HFFc6 (cell line): ENCODE data around the gene PCDHGC3. TPM values are rescaled to one million over a fixed set of nuclear protein-coding genes. Genes with fewer than 3 reads are reported as not detected.

Experiments used
- DNase-seq: peaks from one replicate; pipeline ENCODE4 v3.0.0-alpha.2; 2018
- H3K27ac Mint-ChIP-seq: 2 replicates; pipeline ENCODE4 v1.8.0; 2020; ENCODE audit warnings: mild to moderate bottlenecking, mixed read lengths
- H3K27me3 Mint-ChIP-seq: 2 replicates; pipeline ENCODE4 v1.8.0; 2021; ENCODE audit warnings: mild to moderate bottlenecking, moderate library complexity, mixed read lengths; ENCODE audit not compliant: insufficient read depth
- H3K36me3 Mint-ChIP-seq: 2 replicates; pipeline ENCODE4 v1.8.0; 2021; ENCODE audit warnings: low read depth, mixed read lengths
- H3K4me1 Mint-ChIP-seq: 2 replicates; pipeline ENCODE4 v1.8.0; 2020; ENCODE audit warnings: low read depth, mixed read lengths
- H3K4me3 Mint-ChIP-seq: 2 replicates; pipeline ENCODE4 v1.8.0; 2020; ENCODE audit warnings: mild to moderate bottlenecking, moderate library complexity, mixed read lengths
- H3K9me3 Mint-ChIP-seq: 2 replicates; pipeline ENCODE4 v1.8.0; 2020; ENCODE audit warnings: mild to moderate bottlenecking, mixed read lengths
- total RNA-seq, 6 experiments: library from RNA; stranded (reverse); fragmentation: NEBNext Ultra II Directional; extraction: Animal tissue kit (Norgen Biotek cat#: 25700); gene quantifications; 2 replicates in 1 of 6; 3 replicates in 5 of 6; pipeline ENCODE4 v1.2.3, GENCODE V29; 2021
- TF ChIP-seq, protein P1 (sequence below): fragments of 200-600 bp; sonication (generic); IDR thresholded peaks from 2 replicates; pipeline ENCODE4 v1.5.0; 2021; ENCODE audit warnings: antibody characterized with exemption, mild to moderate bottlenecking

PCDHGC3 gene
- total RNA-seq, 6 experiments from 2014 or later = 126 to 150 (median 132) TPM

DNA sequence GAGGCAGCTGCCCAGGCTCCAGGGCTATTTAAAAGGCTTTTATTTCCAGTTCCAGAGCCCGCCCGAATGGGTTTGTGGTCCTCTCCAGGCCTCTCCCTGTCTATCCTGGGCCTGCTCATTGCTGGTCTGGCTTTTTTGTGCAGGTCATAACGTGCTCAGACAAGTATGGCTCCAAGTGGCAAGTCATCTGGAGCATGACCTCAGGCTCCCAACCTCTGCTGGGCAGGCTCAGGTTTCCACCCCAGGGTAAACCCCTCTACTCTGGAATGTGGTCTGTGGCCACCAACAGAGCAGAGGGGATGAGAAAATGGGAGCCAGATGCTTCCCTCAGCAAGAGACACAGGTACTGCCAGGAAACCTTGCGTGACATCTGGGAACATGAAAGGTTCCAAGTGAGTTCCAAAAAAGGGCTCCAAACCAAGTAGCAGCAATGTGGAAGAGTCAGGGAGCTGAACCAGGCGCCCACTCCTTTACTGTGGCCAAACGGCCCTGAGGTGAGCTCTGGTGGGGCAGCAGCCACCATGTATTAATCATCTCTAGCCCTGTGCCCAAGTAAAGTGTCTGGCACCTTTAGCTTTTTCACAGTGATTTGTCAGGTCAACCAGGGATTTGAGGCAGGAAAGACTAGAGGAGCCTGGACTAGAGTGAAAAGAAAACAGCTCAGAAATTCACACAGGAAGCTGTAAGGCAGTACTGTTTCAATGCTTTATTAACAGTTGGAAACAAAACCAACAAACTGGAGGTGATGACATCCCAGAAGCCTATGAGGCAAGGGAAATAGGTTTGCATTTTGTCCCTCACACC, 38.8 kb downstream of the PCDHGC3 start:
- peak overlapping the region; percentile 96 for H3K27ac Mint-ChIP-seq

GRCh38 chr5:141515141-141515540, 39.4 kb downstream of the PCDHGC3 start:
- no peak overlapping the region for H3K4me3 Mint-ChIP-seq
- H3K36me3 Mint-ChIP-seq = peaks cover 52% of the 10 kb centered on the region
- H3K9me3 Mint-ChIP-seq = no peaks in the 10 kb centered on the region
- peak overlapping the region; percentile 96 for H3K27ac Mint-ChIP-seq
- H3K27me3 Mint-ChIP-seq = peaks cover 15% of the 10 kb centered on the region
- DNase-seq = no peak
- TF ChIP-seq, protein P1, sequence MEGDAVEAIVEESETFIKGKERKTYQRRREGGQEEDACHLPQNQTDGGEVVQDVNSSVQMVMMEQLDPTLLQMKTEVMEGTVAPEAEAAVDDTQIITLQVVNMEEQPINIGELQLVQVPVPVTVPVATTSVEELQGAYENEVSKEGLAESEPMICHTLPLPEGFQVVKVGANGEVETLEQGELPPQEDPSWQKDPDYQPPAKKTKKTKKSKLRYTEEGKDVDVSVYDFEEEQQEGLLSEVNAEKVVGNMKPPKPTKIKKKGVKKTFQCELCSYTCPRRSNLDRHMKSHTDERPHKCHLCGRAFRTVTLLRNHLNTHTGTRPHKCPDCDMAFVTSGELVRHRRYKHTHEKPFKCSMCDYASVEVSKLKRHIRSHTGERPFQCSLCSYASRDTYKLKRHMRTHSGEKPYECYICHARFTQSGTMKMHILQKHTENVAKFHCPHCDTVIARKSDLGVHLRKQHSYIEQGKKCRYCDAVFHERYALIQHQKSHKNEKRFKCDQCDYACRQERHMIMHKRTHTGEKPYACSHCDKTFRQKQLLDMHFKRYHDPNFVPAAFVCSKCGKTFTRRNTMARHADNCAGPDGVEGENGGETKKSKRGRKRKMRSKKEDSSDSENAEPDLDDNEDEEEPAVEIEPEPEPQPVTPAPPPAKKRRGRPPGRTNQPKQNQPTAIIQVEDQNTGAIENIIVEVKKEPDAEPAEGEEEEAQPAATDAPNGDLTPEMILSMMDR = no peak
- H3K4me1 Mint-ChIP-seq = peaks cover 91% of the 10 kb centered on the region

More for the DNA sequence above, 38.8 kb downstream of the PCDHGC3 start:
- H3K4me3 Mint-ChIP-seq = peak overlapping the region; percentile 85
- peaks cover 17% of the 10 kb centered on the region for H3K27me3 Mint-ChIP-seq
- H3K36me3 Mint-ChIP-seq = peaks cover 50% of the 10 kb centered on the region
- no peaks in the 10 kb centered on the region for H3K9me3 Mint-ChIP-seq
- DNase-seq = peak; percentile 41
- TF ChIP-seq, protein P1 = no peak
- H3K4me1 Mint-ChIP-seq = peaks cover 91% of the 10 kb centered on the region

DNA sequence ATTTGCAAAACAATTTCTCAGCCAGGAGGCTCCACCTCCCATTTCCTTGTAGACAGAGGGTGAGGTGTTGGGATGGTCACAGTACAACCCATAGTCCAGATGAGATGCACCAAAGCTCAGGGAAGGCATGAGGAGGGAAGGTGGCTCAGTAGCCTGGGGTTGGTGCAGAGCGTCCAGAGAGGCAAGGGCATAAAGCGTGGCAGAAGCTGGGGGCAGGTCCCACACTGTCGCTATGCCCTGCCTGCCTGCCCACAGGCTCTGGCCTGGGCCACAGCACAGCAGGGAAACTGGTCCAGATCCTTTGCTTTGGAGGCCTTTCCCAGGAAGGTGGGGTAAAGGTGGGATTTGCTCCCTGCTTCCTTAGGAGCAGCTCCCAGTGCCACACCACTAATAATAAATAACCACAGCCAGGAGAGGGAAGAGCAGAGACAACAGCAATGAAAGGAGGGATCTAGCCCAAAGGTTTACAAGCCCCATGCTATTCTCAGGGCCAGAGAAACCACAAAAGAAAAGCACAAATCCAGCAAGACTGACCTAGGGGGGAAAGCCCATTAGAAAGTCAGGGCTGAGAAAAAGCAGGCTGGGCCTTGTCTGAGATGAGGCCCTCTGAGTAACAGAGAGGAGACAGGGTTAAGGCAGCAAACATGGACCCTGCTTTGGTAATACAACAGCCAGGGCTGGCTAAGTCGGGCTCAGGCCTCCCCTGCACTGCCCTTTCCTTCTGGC, 40.3 kb downstream of the PCDHGC3 start:
- H3K4me1 Mint-ChIP-seq = peaks cover 97% of the 10 kb centered on the region
- DNase-seq = no peak

GRCh38 chr5:141516672-141517025, 40.9 kb downstream of the PCDHGC3 start:
- no peak for DNase-seq
- H3K36me3 Mint-ChIP-seq = peaks cover 49% of the 10 kb centered on the region
- no peak overlapping the region for H3K4me3 Mint-ChIP-seq
- H3K27me3 Mint-ChIP-seq = peaks cover 10% of the 10 kb centered on the region
- H3K4me1 Mint-ChIP-seq = peaks cover 98% of the 10 kb centered on the region
- TF ChIP-seq, protein P1 = no peak
- no peaks in the 10 kb centered on the region for H3K9me3 Mint-ChIP-seq
- peak overlapping the region; percentile 96 for H3K27ac Mint-ChIP-seq

More for the DNA sequence above, 40.3 kb downstream of the PCDHGC3 start:
- TF ChIP-seq, protein P1 = no peak
- peaks cover 15% of the 10 kb centered on the region for H3K27me3 Mint-ChIP-seq
- H3K36me3 Mint-ChIP-seq = peaks cover 54% of the 10 kb centered on the region
- H3K4me3 Mint-ChIP-seq = peak overlapping the region; percentile 20; the same call in 1 of the 2 replicates
- H3K27ac Mint-ChIP-seq = peak overlapping the region; percentile 96
- no peaks in the 10 kb centered on the region for H3K9me3 Mint-ChIP-seq

DNA sequence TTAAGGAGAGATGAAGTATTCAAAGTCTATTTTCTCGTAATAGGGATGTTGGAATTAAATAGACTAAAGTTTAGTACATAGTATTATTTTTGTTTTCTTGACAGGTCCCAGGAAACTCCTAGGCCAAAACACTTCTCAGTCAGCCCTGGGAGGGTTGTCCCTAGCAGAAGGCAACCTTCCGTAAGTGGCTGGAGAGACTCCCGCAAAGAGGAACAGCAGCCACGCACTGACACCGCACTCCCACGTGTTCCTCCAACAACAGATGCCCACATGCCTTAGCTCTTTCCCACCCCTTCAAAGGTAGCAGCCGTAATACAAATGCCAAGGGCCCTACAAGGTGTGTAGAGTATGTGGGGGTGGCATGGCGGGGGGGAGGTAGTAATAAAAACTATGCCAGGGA, 41.5 kb downstream of the PCDHGC3 start:
- H3K4me1 Mint-ChIP-seq = peaks cover 100% of the 10 kb centered on the region
- no peak for DNase-seq
- peaks cover 49% of the 10 kb centered on the region for H3K36me3 Mint-ChIP-seq
- no peaks in the 10 kb centered on the region for H3K9me3 Mint-ChIP-seq
- TF ChIP-seq, protein P1 = no peak
- H3K4me3 Mint-ChIP-seq = no peak overlapping the region; the same call in 1 of the 2 replicates
- peak overlapping the region; percentile 96 for H3K27ac Mint-ChIP-seq
- H3K27me3 Mint-ChIP-seq = peaks cover 8% of the 10 kb centered on the region; the same call in 1 of the 2 replicates
